D721Med (cell line): Measurements from ENCODE around the gene CD300A.

Source experiments
- DNase-seq: peaks from one replicate; pipeline ENCODE4 v3.0.0; 2011; ENCODE audit warnings: low spot score; ENCODE audit not compliant: insufficient read length
- FAIRE-seq: peaks from 2 replicates; lab custom pipeline; 2011; peaks lifted over from hg19 to GRCh38; lab: Jason Lieb, UNC
- CTCF ChIP-seq: IDR thresholded peaks from 2 replicates; pipeline ENCODE4 v1.5.1; 2012; ENCODE audit warnings: mild to moderate bottlenecking, control low read depth; ENCODE audit not compliant: insufficient read depth; ENCODE audit errors: missing control alignments

Gene CD300A

GRCh38 chr17:74427048-74427762 is 39.2 kb upstream of the CD300A start:
- no peak for FAIRE-seq
- TF ChIP-seq CTCF: no peak

DNA sequence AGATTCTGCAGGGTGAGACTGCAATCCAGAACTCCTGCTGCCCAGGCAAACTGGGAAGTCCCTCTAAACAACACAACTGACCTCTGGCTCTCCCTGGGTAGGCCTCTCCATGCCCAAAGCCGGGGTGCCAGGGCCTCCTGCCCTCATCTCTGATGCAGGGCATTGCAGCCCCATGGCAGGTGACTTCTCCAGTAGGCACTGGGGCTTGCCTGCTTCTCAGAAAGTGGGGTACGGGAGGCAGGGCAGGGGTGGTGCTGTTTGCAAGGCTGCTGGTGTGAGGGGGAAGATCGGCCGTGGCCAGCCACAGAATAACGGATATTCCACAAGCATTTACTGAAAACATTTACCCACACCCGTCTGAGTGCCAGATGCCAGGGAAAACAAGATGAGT is 38.7 kb upstream of the CD300A start:
- FAIRE-seq (no peak), DNase-seq (no peak)
- no peak for TF ChIP-seq CTCF

More at GRCh38 chr17:74427048-74427762, 39.2 kb upstream of the CD300A start:
- DNase-seq: no peak

DNA sequence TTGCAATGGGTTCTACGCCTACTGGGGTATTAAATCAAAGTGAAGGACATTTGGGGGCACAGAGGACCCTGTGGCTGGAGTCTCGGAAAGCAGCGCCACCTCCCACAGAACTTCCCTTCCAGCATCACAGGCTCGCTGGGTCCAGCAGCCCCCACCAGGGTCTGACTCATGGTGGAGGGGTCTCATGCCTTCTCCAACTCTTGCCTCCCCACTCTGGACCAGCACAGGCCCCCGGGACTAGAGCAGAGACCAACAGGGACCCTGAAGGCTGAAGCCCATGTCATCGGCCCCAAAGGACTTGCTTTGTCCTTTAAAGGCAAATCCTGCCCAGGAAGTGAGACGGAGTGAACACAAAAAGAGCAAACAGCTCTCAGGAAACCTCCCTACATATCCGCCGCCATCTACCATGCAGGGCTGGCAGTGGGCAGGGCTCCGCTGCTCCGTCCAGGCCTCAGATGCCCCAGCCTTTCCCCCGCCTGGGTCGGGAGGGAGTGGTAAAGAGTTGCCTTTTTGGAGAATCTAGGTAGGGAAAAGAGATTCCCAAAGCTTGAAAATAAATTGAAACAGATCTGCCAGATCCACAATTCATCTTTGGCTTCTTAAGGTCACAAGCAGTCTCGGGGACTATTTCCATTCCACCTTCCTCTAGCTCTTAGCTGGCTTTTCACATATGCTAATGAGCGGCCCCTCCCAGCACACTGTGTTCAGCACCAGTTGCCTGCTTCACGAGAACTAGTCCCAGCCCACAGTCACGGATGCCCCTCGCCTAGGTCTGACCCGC is 36.6 kb upstream of the CD300A start:
- no peak for FAIRE-seq
- no peak for DNase-seq
- TF ChIP-seq CTCF: no peak

GRCh38 chr17:74430385-74430705 is 36.1 kb upstream of the CD300A start:
- no peak for TF ChIP-seq CTCF
- no peak for DNase-seq
- FAIRE-seq: no peak

- DNase-seq: no peak
- FAIRE-seq: no peak
- no peak for TF ChIP-seq CTCF
These were observed 35.5 kb upstream of the CD300A start for GRCh38 chr17:74430706-74431567.

GRCh38 chr17:74431568-74432423 is 34.6 kb upstream of the CD300A start, which contains the start of gene GPRC5C:
Gene GPRC5C (plus strand): TSS chr17:74432088. CDS start chr17:74439777, 7,689 bp downstream.
- no peak for FAIRE-seq
- DNase-seq: no peak
- no peak for TF ChIP-seq CTCF
